Esophagus squamous epithelium (tissue), 4 donors: ENCODE measurements around the gene CACNA2D3.

Experiments
- CTCF ChIP-seq, 6 experiments: fragments of 450-650 bp in 4 of 6; fragments of 200-600 bp in 2 of 6; sonication (generic) in 2 of 6; IDR thresholded peaks; one replicate each; pipeline ENCODE4 v1.5.1; 2016 to 2019; ENCODE audit warnings: antibody characterized with exemption in 6 of 6, mild to moderate bottlenecking in 4 of 6, moderate library complexity in 4 of 6
- POLR2A ChIP-seq, 4 donors: fragments of 450-650 bp; IDR thresholded peaks; one replicate each; pipeline ENCODE4 v1.6.1; 2017; ENCODE audit warnings: antibody characterized with exemption in 4 of 4, mild to moderate bottlenecking in 4 of 4, moderate library complexity in 3 of 4

GRCh38 chr3:54372232-54372631 lies 249.9 kb downstream of the CACNA2D3 start:
- TF ChIP-seq CTCF (IDR thresholded peaks at IDR 0.05) (no peak), POLR2A (IDR thresholded peaks at IDR 0.05) (no peak)
